ENCODE data around the gene CDC42EP2. TPM values are rescaled to one million over a fixed set of nuclear protein-coding genes. Genes with fewer than 3 reads are reported as not detected.

The CDC42EP2 gene
- polyA plus RNA-seq, 6 donors from 2014 or later = 0.88 TPM; not detected in 5

DNA sequence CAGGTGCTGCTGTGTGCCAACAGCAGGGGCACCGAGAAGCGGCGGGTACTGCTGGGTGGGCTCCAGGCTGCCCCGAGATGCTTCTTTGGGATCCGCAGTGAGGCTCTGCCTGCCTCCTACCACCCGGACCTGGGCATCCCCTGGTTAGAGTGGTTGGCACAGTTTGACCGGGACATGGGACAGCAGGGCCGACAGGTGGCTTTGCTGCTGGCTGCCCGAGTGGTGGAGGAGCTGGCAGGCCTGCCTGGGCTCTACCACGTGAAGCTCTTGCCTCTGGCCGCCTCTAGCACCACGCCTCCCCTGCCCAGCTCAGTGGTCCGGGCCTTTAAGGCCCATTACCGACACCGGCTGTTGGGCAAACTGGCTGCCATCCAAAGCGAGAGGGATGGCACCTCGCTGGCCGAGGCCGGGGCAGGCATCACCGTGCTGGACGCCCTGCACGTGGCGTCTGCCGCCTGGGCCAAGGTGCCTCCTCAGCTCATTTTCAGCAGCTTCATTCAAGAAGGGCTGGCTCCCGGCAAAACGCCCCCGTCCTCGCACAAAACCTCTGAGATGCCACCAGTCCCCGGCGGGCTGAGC, 41.8 kb downstream of the CDC42EP2 start:
- Mint-ChIP-seq H3K27ac (no peak overlapping the region), H3K9me3 (no peaks in the 10 kb centered on the region), H3K27me3 (no peaks in the 10 kb centered on the region), H3K4me1 (peaks cover 18 to 25% (median 24%) of the 10 kb centered on the region in 3 donors), H3K4me3 (peak overlapping the region in 6 of 8 donors; percentile 5 to 90 (median 79)), H3K36me3 (peaks cover 0 to 8% of the 10 kb centered on the region in 2 donors)
- DNase-seq = no peak
- ATAC-seq (ENCODE audit: low read depth in 2 of 2) = no peak

DNA sequence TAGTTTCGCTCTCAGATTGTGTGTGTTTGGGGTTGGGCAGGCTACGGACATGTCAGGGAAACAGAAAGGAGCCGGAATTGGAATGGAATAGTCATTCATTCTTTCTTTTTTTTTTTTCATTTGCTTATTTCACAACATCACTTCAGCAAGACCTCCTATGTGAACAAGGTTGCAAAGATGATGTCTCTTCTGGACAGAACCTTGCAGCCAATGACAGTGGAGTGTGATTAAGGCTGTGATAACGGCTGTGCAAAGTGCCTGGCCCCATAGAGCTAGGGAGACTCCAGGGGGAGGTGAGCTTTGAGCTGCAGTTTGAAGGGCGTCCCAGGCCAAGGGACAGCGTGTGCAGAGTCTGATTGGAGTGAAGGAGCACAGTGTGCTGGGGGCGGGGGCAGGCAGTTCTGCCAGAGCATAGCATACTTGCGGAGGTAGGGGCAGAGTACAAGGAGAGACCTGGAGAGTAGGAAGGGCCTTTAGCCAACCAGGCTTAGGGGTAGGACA, 43.2 kb downstream of the CDC42EP2 start:
- H3K4me1 Mint-ChIP-seq = peaks cover 28 to 31% (median 28%) of the 10 kb centered on the region in 3 donors
- H3K27me3 Mint-ChIP-seq = no peaks in the 10 kb centered on the region
- no peaks in the 10 kb centered on the region for H3K36me3 Mint-ChIP-seq
- H3K9me3 Mint-ChIP-seq = no peaks in the 10 kb centered on the region
- DNase-seq (no peak), ATAC-seq (ENCODE audit: low read depth in 2 of 2) (no peak)
- H3K27ac Mint-ChIP-seq = peak overlapping the region in 3 of 6 donors; percentile 34 to 96 (median 72)
- H3K4me3 Mint-ChIP-seq = peak overlapping the region in 2 of 8 donors; percentile 11 to 22

DNA sequence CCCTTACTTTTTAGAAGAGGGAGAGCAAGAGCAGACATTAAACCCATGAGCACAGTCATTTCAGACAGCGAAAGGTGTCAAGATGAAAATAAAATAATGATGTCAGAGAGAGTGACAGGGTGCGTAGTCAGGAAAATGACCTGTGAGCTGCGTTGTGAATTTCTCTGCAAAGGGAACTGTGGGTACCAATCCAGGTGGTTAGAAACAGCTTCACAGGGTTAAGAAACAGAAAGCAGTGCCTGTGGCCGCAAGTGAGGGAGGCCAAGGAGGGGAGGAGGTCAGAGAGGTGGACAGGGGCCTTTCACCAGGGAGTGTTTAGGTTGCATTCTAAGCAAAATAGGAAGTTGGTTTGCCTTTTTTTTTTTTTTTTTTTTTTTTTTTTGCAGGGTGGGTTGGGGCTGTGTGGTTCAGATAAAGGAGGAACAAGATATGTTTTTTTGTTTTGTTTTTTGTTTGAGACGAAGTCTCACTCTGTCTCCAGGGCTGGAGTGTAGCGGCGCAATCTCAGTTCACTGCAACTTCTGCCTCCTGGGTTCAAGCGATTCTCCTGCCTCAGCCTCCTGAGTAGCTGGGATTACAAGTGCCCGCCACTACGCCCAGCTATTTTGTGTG, 47.8 kb downstream of the CDC42EP2 start:
- Mint-ChIP-seq H3K9me3 (no peaks in the 10 kb centered on the region), H3K27ac (peak overlapping the region; percentile 91 to 100 (median 96)), H3K36me3 (no peaks in the 10 kb centered on the region), H3K4me1 (peaks cover 13 to 27% (median 14%) of the 10 kb centered on the region in 3 donors), H3K27me3 (no peaks in the 10 kb centered on the region), H3K4me3 (peak overlapping the region; percentile 38 to 90 (median 77))
- ATAC-seq (ENCODE audit: low read depth in 2 of 2) (peak; percentile 90 to 94), DNase-seq (peak; percentile 54)

DNA sequence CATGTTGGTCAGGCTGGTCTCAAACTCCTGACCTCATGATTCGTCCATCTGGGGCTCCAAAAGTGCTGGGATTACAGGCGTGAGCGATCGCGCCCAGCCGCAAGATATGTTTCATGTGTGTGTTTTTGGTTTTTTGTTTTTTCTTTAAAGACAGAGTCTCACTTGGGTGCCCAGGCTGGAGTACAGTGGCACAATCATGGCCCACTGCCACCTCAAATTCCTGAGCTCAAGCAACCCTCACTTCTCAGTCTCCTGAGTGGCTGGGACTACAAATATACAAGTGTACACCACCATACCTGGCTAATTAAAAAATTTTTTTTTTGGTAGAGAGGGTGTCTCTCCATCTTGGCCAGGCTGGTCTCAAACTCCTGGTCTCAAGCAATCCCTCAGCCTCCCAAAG, 48.3 kb downstream of the CDC42EP2 start:
- DNase-seq (no peak), ATAC-seq (ENCODE audit: low read depth in 2 of 2) (no peak)
- Mint-ChIP-seq H3K27ac (peak overlapping the region; percentile 91 to 100 (median 96)), H3K9me3 (no peaks in the 10 kb centered on the region), H3K4me3 (peak overlapping the region; percentile 38 to 90 (median 77)), H3K36me3 (no peaks in the 10 kb centered on the region), H3K27me3 (no peaks in the 10 kb centered on the region), H3K4me1 (peaks cover 12 to 27% (median 14%) of the 10 kb centered on the region in 3 donors)

DNA sequence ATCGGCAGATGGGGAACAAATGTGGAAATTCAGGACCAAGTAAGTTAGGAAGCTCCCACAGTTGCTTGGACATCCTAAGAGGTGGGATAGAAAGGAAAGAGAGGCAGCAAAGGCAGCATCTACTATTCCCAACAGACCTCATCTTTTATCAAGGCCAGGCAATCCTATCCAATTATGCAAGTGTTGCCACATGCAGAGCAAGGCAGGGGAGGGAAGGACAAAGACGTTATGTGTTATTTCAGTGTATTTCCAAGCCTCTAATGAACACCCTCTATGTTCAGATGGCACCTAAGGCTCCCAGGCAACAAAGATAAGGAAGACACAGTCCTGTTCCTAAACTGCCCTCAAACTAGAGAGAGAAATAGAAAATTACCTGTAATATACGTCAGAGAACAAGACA, 49.1 kb downstream of the CDC42EP2 start:
- H3K4me3 Mint-ChIP-seq = peak overlapping the region in 2 of 8 donors; percentile 7 to 12
- H3K36me3 Mint-ChIP-seq = no peaks in the 10 kb centered on the region
- no peak for ATAC-seq (ENCODE audit: low read depth in 2 of 2)
- peaks cover 8 to 27% (median 14%) of the 10 kb centered on the region in 3 donors for H3K4me1 Mint-ChIP-seq
- peak overlapping the region in 4 of 6 donors; percentile 53 to 91 (median 56) for H3K27ac Mint-ChIP-seq
- no peaks in the 10 kb centered on the region for H3K9me3 Mint-ChIP-seq
- DNase-seq = no peak
- H3K27me3 Mint-ChIP-seq = no peaks in the 10 kb centered on the region

DNA sequence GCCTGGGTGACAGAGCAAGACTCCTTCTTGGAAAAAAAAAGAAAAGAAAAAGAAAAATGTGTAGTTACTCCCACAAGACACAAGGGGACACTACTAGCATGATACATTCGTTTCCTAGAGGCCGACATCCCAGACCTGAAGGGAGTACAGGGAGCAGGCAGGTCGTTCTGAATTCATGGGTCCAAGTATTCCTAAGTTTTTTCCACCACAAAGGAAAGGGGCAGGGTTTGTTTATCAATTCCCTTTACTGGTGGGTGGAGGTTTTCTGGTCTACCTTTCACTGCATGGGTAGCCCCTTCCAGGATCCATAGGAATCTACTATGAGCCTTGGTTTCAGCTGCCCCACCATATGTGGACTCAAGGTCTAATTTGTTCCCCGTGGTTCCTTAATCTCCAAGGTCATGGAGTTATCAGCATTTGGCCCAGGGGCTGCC, 51.7 kb downstream of the CDC42EP2 start:
- no peaks in the 10 kb centered on the region for H3K27me3 Mint-ChIP-seq
- H3K4me3 Mint-ChIP-seq = no peak overlapping the region
- DNase-seq = peak; percentile 57
- peak overlapping the region in 1 of 6 donors; percentile 39 for H3K27ac Mint-ChIP-seq
- ATAC-seq (ENCODE audit: low read depth in 2 of 2) = peak in 1 of 2 donors; percentile 13
- H3K9me3 Mint-ChIP-seq = no peaks in the 10 kb centered on the region
- H3K36me3 Mint-ChIP-seq = no peaks in the 10 kb centered on the region
- peaks cover 8 to 27% (median 14%) of the 10 kb centered on the region in 3 donors for H3K4me1 Mint-ChIP-seq

DNA sequence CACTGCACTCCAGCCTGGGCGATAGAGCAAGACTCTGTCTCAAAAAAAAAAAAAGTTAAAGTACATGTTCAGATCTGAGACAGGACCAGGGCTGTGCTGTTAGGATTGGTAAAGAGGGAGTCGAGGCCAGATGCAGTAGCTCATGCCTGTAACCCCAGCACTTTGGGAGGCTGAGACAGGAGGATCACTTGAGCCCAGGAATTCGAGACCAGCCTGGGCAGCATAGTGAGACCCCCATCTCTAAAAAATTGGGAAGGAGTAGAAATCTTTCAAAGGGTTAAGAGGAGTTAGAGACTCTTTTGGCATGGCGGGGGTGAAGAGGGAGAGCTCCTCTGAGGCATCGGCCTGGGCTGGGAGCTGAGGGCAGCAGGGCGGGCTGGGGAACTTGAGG, 56.0 kb downstream of the CDC42EP2 start:
- Mint-ChIP-seq H3K4me3 (no peak overlapping the region), H3K27ac (no peak overlapping the region), H3K4me1 (peaks cover 0 to 7% (median 6%) of the 10 kb centered on the region in 3 donors), H3K9me3 (no peaks in the 10 kb centered on the region), H3K36me3 (no peaks in the 10 kb centered on the region), H3K27me3 (no peaks in the 10 kb centered on the region)
- DNase-seq (no peak), ATAC-seq (ENCODE audit: low read depth in 2 of 2) (no peak)

Other genes starting within 250 kb of the CDC42EP2 start
- gene CDCA5, start 230.8 kb upstream of the CDC42EP2 start, polyA plus RNA-seq (ENCODE audit: low read depth in 6 of 6) = under 1 TPM in 5 of 6 donors, not detected in 1; 0.11 to 1.00 (median 0.47) TPM
- 10 to 100 TPM; 30.0 to 37.4 (median 35.0) TPM for gene ZFPL1, start 230.6 kb upstream of the CDC42EP2 start, polyA plus RNA-seq (ENCODE audit: low read depth in 6 of 6)
- 100 to 1,000 TPM in 2 of 6 donors, 10 to 100 TPM in 4; 80.5 to 106 (median 91.2) TPM for gene VPS51, start 218.7 kb upstream of the CDC42EP2 start, polyA plus RNA-seq (ENCODE audit: low read depth in 6 of 6)
- 10 to 100 TPM; 11.6 to 18.4 (median 15.0) TPM for gene TM7SF2, start 203.0 kb upstream of the CDC42EP2 start, polyA plus RNA-seq (ENCODE audit: low read depth in 6 of 6)
- gene ZNHIT2, start 197.2 kb upstream of the CDC42EP2 start, polyA plus RNA-seq (ENCODE audit: low read depth in 6 of 6) = 10 to 100 TPM in 4 of 6 donors, 1 to 10 TPM in 2; 6.3 to 16.5 (median 14.1) TPM
- gene FAU, start 192.7 kb upstream of the CDC42EP2 start, polyA plus RNA-seq (ENCODE audit: low read depth in 6 of 6) = 1,000 to 10,000 TPM; 1,024 to 1,586 (median 1,385) TPM
- gene MRPL49, start 192.5 kb upstream of the CDC42EP2 start, polyA plus RNA-seq (ENCODE audit: low read depth in 6 of 6) = 100 to 1,000 TPM in 3 of 6 donors, 10 to 100 TPM in 3; 68.8 to 111 (median 102) TPM
- gene SYVN1, start 180.3 kb upstream of the CDC42EP2 start, polyA plus RNA-seq (ENCODE audit: low read depth in 6 of 6) = 10 to 100 TPM; 21.4 to 86.9 (median 43.5) TPM
- under 1 TPM in 1 of 6 donors, not detected in 5; 0.48 TPM for gene SPDYC, start 144.6 kb upstream of the CDC42EP2 start, polyA plus RNA-seq (ENCODE audit: low read depth in 6 of 6)
- gene CAPN1, start 132.9 kb upstream of the CDC42EP2 start, polyA plus RNA-seq (ENCODE audit: low read depth in 6 of 6) = 100 to 1,000 TPM in 5 of 6 donors, 10 to 100 TPM in 1; 93.8 to 132 (median 124) TPM
- gene POLA2, start 52.9 kb upstream of the CDC42EP2 start, polyA plus RNA-seq (ENCODE audit: low read depth in 6 of 6) = 10 to 100 TPM; 11.9 to 20.4 (median 16.2) TPM
- gene DPF2, start 19.0 kb downstream of the CDC42EP2 start, polyA plus RNA-seq (ENCODE audit: low read depth in 6 of 6) = 100 to 1,000 TPM in 1 of 6 donors, 10 to 100 TPM in 5; 68.1 to 104 (median 91.9) TPM
- 1 to 10 TPM; 1.5 to 3.3 (median 1.8) TPM for gene TIGD3, start 39.9 kb downstream of the CDC42EP2 start, polyA plus RNA-seq (ENCODE audit: low read depth in 6 of 6)
- 10 to 100 TPM; 10.2 to 35.1 (median 16.2) TPM for gene SLC25A45, start 67.8 kb downstream of the CDC42EP2 start, polyA plus RNA-seq (ENCODE audit: low read depth in 6 of 6)
- 10 to 100 TPM; 45.3 to 64.6 (median 53.8) TPM for gene FRMD8, start 71.8 kb downstream of the CDC42EP2 start, polyA plus RNA-seq (ENCODE audit: low read depth in 6 of 6)
- gene NEAT1, start 107.9 kb downstream of the CDC42EP2 start, polyA plus RNA-seq (ENCODE audit: low read depth in 6 of 6) = 1 to 10 TPM in 5 of 6 donors, under 1 TPM in 1; 0.88 to 4.2 (median 1.2) TPM
- gene MALAT1, start 184.2 kb downstream of the CDC42EP2 start, polyA plus RNA-seq (ENCODE audit: low read depth in 6 of 6) = 1,000 to 10,000 TPM; 1,985 to 6,450 (median 3,738) TPM
- gene SCYL1, start 210.2 kb downstream of the CDC42EP2 start, polyA plus RNA-seq (ENCODE audit: low read depth in 6 of 6) = 10 to 100 TPM; 21.8 to 40.0 (median 27.2) TPM
- gene LTBP3, start 243.5 kb downstream of the CDC42EP2 start, polyA plus RNA-seq (ENCODE audit: low read depth in 6 of 6) = 10 to 100 TPM; 12.5 to 40.5 (median 23.0) TPM